ENCODE data around the gene IL11RA. TPM values are rescaled to one million over a fixed set of nuclear protein-coding genes. Genes with fewer than 3 reads are reported as not detected.

IL11RA gene
- polyA plus RNA-seq, 4 donors, result 10.3 to 40.0 (median 25.3) TPM

- no peak for DNase-seq
- H3K27me3 ChIP-seq (ENCODE audit: control insufficient read depth in 3 of 3, insufficient read depth in 3 of 3, low read length in 3 of 3), result no peaks in the 10 kb centered on the region
- H3K9me3 ChIP-seq (ENCODE audit: control insufficient read depth in 2 of 2, insufficient read depth in 1 of 2, low read depth in 1 of 2, low read length in 1 of 2), result peaks cover 0 to 1% of the 10 kb centered on the region in 2 donors
- WGBS, 3 donors, result 93 to 97% (median 95%) methylated on average over 2 of the region's 2 CpGs
- H3K36me3 ChIP-seq (ENCODE audit: control insufficient read depth in 3 of 3, insufficient read depth in 2 of 3, low read depth in 1 of 3, low read length in 3 of 3), result no peaks in the 10 kb centered on the region
- FAIRE-seq, result no peak
- no peak overlapping the region for H3K27ac ChIP-seq (ENCODE audit: low read depth in 1 of 3, low read length in 2 of 3)
- H3K4me3 ChIP-seq (ENCODE audit: low read depth in 1 of 3, low read length in 3 of 3), result no peak overlapping the region
- H3K4me1 ChIP-seq (ENCODE audit: control insufficient read depth in 3 of 3, insufficient read depth in 2 of 3, low read depth in 1 of 3, low read length in 2 of 3), result no peaks in the 10 kb centered on the region
Measured at GRCh38 chr9:34675869-34676268, 23.9 kb downstream of the IL11RA start.

GRCh38 chr9:34684145-34684544 lies 32.2 kb downstream of the IL11RA start:
- peaks cover 0 to 2% (median 0%) of the 10 kb centered on the region in 3 donors for H3K36me3 ChIP-seq (ENCODE audit: control insufficient read depth in 3 of 3, insufficient read depth in 2 of 3, low read depth in 1 of 3, low read length in 3 of 3)
- no peaks in the 10 kb centered on the region for H3K27me3 ChIP-seq (ENCODE audit: control insufficient read depth in 3 of 3, insufficient read depth in 3 of 3, low read length in 3 of 3)
- no peak for DNase-seq
- FAIRE-seq, result no peak
- no peak overlapping the region for H3K27ac ChIP-seq (ENCODE audit: low read depth in 1 of 3, low read length in 2 of 3)
- no peaks in the 10 kb centered on the region for H3K4me1 ChIP-seq (ENCODE audit: control insufficient read depth in 3 of 3, insufficient read depth in 2 of 3, low read depth in 1 of 3, low read length in 2 of 3)
- no peaks in the 10 kb centered on the region for H3K9me3 ChIP-seq (ENCODE audit: control insufficient read depth in 2 of 2, insufficient read depth in 1 of 2, low read depth in 1 of 2, low read length in 1 of 2)
- WGBS, 3 donors, result 72 to 86% (median 77%) methylated on average over 4 of the region's 4 CpGs
- no peak overlapping the region for H3K4me3 ChIP-seq (ENCODE audit: low read depth in 1 of 3, low read length in 3 of 3)

GRCh38 chr9:34684816-34685215 lies 32.8 kb downstream of the IL11RA start:
- FAIRE-seq, result no peak
- 88 to 96% (median 93%) methylated on average over 4 of the region's 4 CpGs for WGBS, 3 donors
- H3K36me3 ChIP-seq (ENCODE audit: control insufficient read depth in 3 of 3, insufficient read depth in 2 of 3, low read depth in 1 of 3, low read length in 3 of 3), result peaks cover 0 to 2% (median 0%) of the 10 kb centered on the region in 3 donors

GRCh38 chr9:34685591-34685990 lies 33.6 kb downstream of the IL11RA start:
- Histone ChIP-seq H3K4me3 (ENCODE audit: low read depth in 1 of 3, low read length in 3 of 3) (no peak overlapping the region), H3K9me3 (ENCODE audit: control insufficient read depth in 2 of 2, insufficient read depth in 1 of 2, low read depth in 1 of 2, low read length in 1 of 2) (no peaks in the 10 kb centered on the region), H3K4me1 (ENCODE audit: control insufficient read depth in 3 of 3, insufficient read depth in 2 of 3, low read depth in 1 of 3, low read length in 2 of 3) (peaks cover 0 to 3% (median 0%) of the 10 kb centered on the region in 3 donors), H3K27me3 (ENCODE audit: control insufficient read depth in 3 of 3, insufficient read depth in 3 of 3, low read length in 3 of 3) (no peaks in the 10 kb centered on the region), H3K27ac (ENCODE audit: low read depth in 1 of 3, low read length in 2 of 3) (no peak overlapping the region), H3K36me3 (ENCODE audit: control insufficient read depth in 3 of 3, insufficient read depth in 2 of 3, low read depth in 1 of 3, low read length in 3 of 3) (peaks cover 0 to 2% (median 0%) of the 10 kb centered on the region in 3 donors)
- DNase-seq (no peak), FAIRE-seq (no peak)
- 75 to 77% (median 75%) methylated on average over 4 of the region's 4 CpGs for WGBS, 3 donors

More at GRCh38 chr9:34684816-34685215, 32.8 kb downstream of the IL11RA start:
- no peak for DNase-seq
- no peaks in the 10 kb centered on the region for H3K9me3 ChIP-seq (ENCODE audit: control insufficient read depth in 2 of 2, insufficient read depth in 1 of 2, low read depth in 1 of 2, low read length in 1 of 2)
- H3K4me3 ChIP-seq (ENCODE audit: low read depth in 1 of 3, low read length in 3 of 3), result no peak overlapping the region
- peaks cover 0 to under 1% (median 0%) of the 10 kb centered on the region in 3 donors for H3K4me1 ChIP-seq (ENCODE audit: control insufficient read depth in 3 of 3, insufficient read depth in 2 of 3, low read depth in 1 of 3, low read length in 2 of 3)
- H3K27me3 ChIP-seq (ENCODE audit: control insufficient read depth in 3 of 3, insufficient read depth in 3 of 3, low read length in 3 of 3), result no peaks in the 10 kb centered on the region
- H3K27ac ChIP-seq (ENCODE audit: low read depth in 1 of 3, low read length in 2 of 3), result no peak overlapping the region

GRCh38 chr9:34686231-34686630 lies 34.2 kb downstream of the IL11RA start:
- Histone ChIP-seq H3K4me3 (ENCODE audit: low read depth in 1 of 3, low read length in 3 of 3) (no peak overlapping the region), H3K27ac (ENCODE audit: low read depth in 1 of 3, low read length in 2 of 3) (no peak overlapping the region), H3K9me3 (ENCODE audit: control insufficient read depth in 2 of 2, insufficient read depth in 1 of 2, low read depth in 1 of 2, low read length in 1 of 2) (no peaks in the 10 kb centered on the region), H3K27me3 (ENCODE audit: control insufficient read depth in 3 of 3, insufficient read depth in 3 of 3, low read length in 3 of 3) (no peaks in the 10 kb centered on the region), H3K36me3 (ENCODE audit: control insufficient read depth in 3 of 3, insufficient read depth in 2 of 3, low read depth in 1 of 3, low read length in 3 of 3) (peaks cover 0 to 2% (median 0%) of the 10 kb centered on the region in 3 donors), H3K4me1 (ENCODE audit: control insufficient read depth in 3 of 3, insufficient read depth in 2 of 3, low read depth in 1 of 3, low read length in 2 of 3) (peaks cover 0 to 3% (median 0%) of the 10 kb centered on the region in 3 donors)
- WGBS, 3 donors, result 73 to 95% (median 88%) methylated on average over 5 of the region's 5 CpGs
- FAIRE-seq, result no peak
- no peak for DNase-seq

- H3K4me3 ChIP-seq (ENCODE audit: low read depth in 1 of 3, low read length in 3 of 3), result no peak overlapping the region
- peaks cover 0 to 3% (median 0%) of the 10 kb centered on the region in 3 donors for H3K4me1 ChIP-seq (ENCODE audit: control insufficient read depth in 3 of 3, insufficient read depth in 2 of 3, low read depth in 1 of 3, low read length in 2 of 3)
- H3K9me3 ChIP-seq (ENCODE audit: control insufficient read depth in 2 of 2, insufficient read depth in 1 of 2, low read depth in 1 of 2, low read length in 1 of 2), result no peaks in the 10 kb centered on the region
- peaks cover 0 to 2% (median 0%) of the 10 kb centered on the region in 3 donors for H3K36me3 ChIP-seq (ENCODE audit: control insufficient read depth in 3 of 3, insufficient read depth in 2 of 3, low read depth in 1 of 3, low read length in 3 of 3)
- FAIRE-seq (no peak), DNase-seq (no peak)
- WGBS, 3 donors, result 43 to 79% (median 48%) methylated on average over 1 of the region's 1 CpG
- H3K27me3 ChIP-seq (ENCODE audit: control insufficient read depth in 3 of 3, insufficient read depth in 3 of 3, low read length in 3 of 3), result no peaks in the 10 kb centered on the region
- H3K27ac ChIP-seq (ENCODE audit: low read depth in 1 of 3, low read length in 2 of 3), result no peak overlapping the region
Measured at GRCh38 chr9:34686732-34687131, 34.7 kb downstream of the IL11RA start.

- WGBS, 3 donors, result 84 to 89% (median 89%) methylated on average over 10 of the region's 10 CpGs
- DNase-seq (no peak), FAIRE-seq (no peak)
- Histone ChIP-seq H3K27ac (ENCODE audit: low read depth in 1 of 3, low read length in 2 of 3) (no peak overlapping the region), H3K4me1 (ENCODE audit: control insufficient read depth in 3 of 3, insufficient read depth in 2 of 3, low read depth in 1 of 3, low read length in 2 of 3) (peaks cover 0 to 3% (median 0%) of the 10 kb centered on the region in 3 donors), H3K4me3 (ENCODE audit: low read depth in 1 of 3, low read length in 3 of 3) (no peak overlapping the region), H3K9me3 (ENCODE audit: control insufficient read depth in 2 of 2, insufficient read depth in 1 of 2, low read depth in 1 of 2, low read length in 1 of 2) (no peaks in the 10 kb centered on the region), H3K27me3 (ENCODE audit: control insufficient read depth in 3 of 3, insufficient read depth in 3 of 3, low read length in 3 of 3) (no peaks in the 10 kb centered on the region), H3K36me3 (ENCODE audit: control insufficient read depth in 3 of 3, insufficient read depth in 2 of 3, low read depth in 1 of 3, low read length in 3 of 3) (peaks cover 0 to 2% (median 0%) of the 10 kb centered on the region in 3 donors)
Measured at GRCh38 chr9:34687276-34688030, 35.5 kb downstream of the IL11RA start.

- FAIRE-seq, result no peak
Measured at GRCh38 chr9:34688329-34689115, 36.5 kb downstream of the IL11RA start.

More at GRCh38 chr9:34688329-34689115, 36.5 kb downstream of the IL11RA start:
- no peaks in the 10 kb centered on the region for H3K9me3 ChIP-seq (ENCODE audit: control insufficient read depth in 2 of 2, insufficient read depth in 1 of 2, low read depth in 1 of 2, low read length in 1 of 2)
- H3K27ac ChIP-seq (ENCODE audit: low read depth in 1 of 3, low read length in 2 of 3), result no peak overlapping the region
- H3K36me3 ChIP-seq (ENCODE audit: control insufficient read depth in 3 of 3, insufficient read depth in 2 of 3, low read depth in 1 of 3, low read length in 3 of 3), result peaks cover 0 to 2% (median 0%) of the 10 kb centered on the region in 3 donors
- DNase-seq, result no peak
- H3K4me1 ChIP-seq (ENCODE audit: control insufficient read depth in 3 of 3, insufficient read depth in 2 of 3, low read depth in 1 of 3, low read length in 2 of 3), result peaks cover 0 to 3% (median 0%) of the 10 kb centered on the region in 3 donors
- H3K27me3 ChIP-seq (ENCODE audit: control insufficient read depth in 3 of 3, insufficient read depth in 3 of 3, low read length in 3 of 3), result no peaks in the 10 kb centered on the region
- WGBS, 3 donors, result 52 to 77% (median 60%) methylated on average over 5 of the region's 5 CpGs
- H3K4me3 ChIP-seq (ENCODE audit: low read depth in 1 of 3, low read length in 3 of 3), result no peak overlapping the region

Data from small intestine (tissue), 7 donors.